H9 (cell line): ENCODE measurements around the gene HMMR. TPM values are rescaled to one million over a fixed set of nuclear protein-coding genes. Genes with fewer than 3 reads are reported as not detected.

Experiments
- DNase-seq: peaks from one replicate; pipeline ENCODE4 v3.0.0-alpha.2; 2017
- H2AFZ ChIP-seq: one replicate; pipeline ENCODE4 v1.6.1; 2013; ENCODE audit warnings: mild to moderate bottlenecking, low read length, control low read depth, moderate library complexity
- H2AK5ac ChIP-seq: 2 replicates; pipeline ENCODE4 v1.6.1; 2013; ENCODE audit warnings: low read length, control low read depth, mixed read lengths; ENCODE audit not compliant: insufficient read length
- H2BK120ac ChIP-seq: one replicate; pipeline ENCODE4 v1.6.1; 2013; ENCODE audit warnings: low read depth, mild to moderate bottlenecking, low read length, control low read depth, inconsistent platforms; ENCODE audit not compliant: poor library complexity, severe bottlenecking
- H2BK12ac ChIP-seq: 2 replicates; pipeline ENCODE4 v1.6.1; 2013; ENCODE audit warnings: low read length, control low read depth, mixed read lengths, low read depth; ENCODE audit not compliant: insufficient read length
- H2BK15ac ChIP-seq: 2 replicates; pipeline ENCODE4 v1.6.1; 2013; ENCODE audit warnings: low read depth, low read length, control low read depth
- H2BK20ac ChIP-seq: one replicate; pipeline ENCODE4 v1.6.1; 2013; ENCODE audit warnings: low read depth, mild to moderate bottlenecking, low read length, control low read depth, inconsistent platforms; ENCODE audit not compliant: poor library complexity, severe bottlenecking
- H2BK5ac ChIP-seq: 2 replicates; pipeline ENCODE4 v1.6.1; 2013; ENCODE audit warnings: low read length, control low read depth, mixed read lengths; ENCODE audit not compliant: insufficient read length
- H3K14ac ChIP-seq: 2 replicates; pipeline ENCODE4 v1.6.1; 2013; ENCODE audit warnings: low read length, control low read depth; ENCODE audit not compliant: insufficient read depth
- H3K18ac ChIP-seq: 2 replicates; pipeline ENCODE4 v1.6.1; 2013; ENCODE audit warnings: low read depth, mild to moderate bottlenecking, mixed read lengths, low read length, control low read depth; ENCODE audit not compliant: insufficient read length
- H3K23ac ChIP-seq: 2 replicates; pipeline ENCODE4 v1.6.1; 2013; ENCODE audit warnings: low read length, control low read depth, mixed read lengths, low read depth; ENCODE audit not compliant: insufficient read length
- H3K23me2 ChIP-seq: 2 replicates; pipeline ENCODE4 v1.6.1; 2013; ENCODE audit warnings: low read depth, mild to moderate bottlenecking, mixed read lengths, low read length, control low read depth; ENCODE audit not compliant: insufficient read length, poor library complexity, severe bottlenecking
- H3K27ac ChIP-seq: 2 replicates; pipeline ENCODE4 v1.5.1; 2013; ENCODE audit warnings: low read length, control low read depth, mixed read lengths, low read depth; ENCODE audit not compliant: insufficient read length
- H3K27me3 ChIP-seq: 2 replicates; pipeline ENCODE4 v1.6.1; 2013; ENCODE audit warnings: low read length, control low read depth, inconsistent platforms; ENCODE audit not compliant: insufficient read depth
- H3K4ac ChIP-seq: 2 replicates; pipeline ENCODE4 v1.6.1; 2013; ENCODE audit warnings: low read depth, mild to moderate bottlenecking, control low read depth, inconsistent platforms, low read length, moderate library complexity
- H3K4me1 ChIP-seq: 2 replicates; pipeline ENCODE4 v1.6.1; 2013; ENCODE audit warnings: low read length, control low read depth, inconsistent platforms; ENCODE audit not compliant: insufficient read depth
- H3K4me2 ChIP-seq: 2 replicates; pipeline ENCODE4 v1.6.1; 2013; ENCODE audit warnings: low read length, control low read depth, mixed read lengths; ENCODE audit not compliant: insufficient read length, insufficient read depth
- H3K56ac ChIP-seq: 2 replicates; pipeline ENCODE4 v1.6.1; 2013; ENCODE audit warnings: low read depth, mild to moderate bottlenecking, mixed read lengths, low read length, control low read depth; ENCODE audit not compliant: insufficient read length
- H3K79me1 ChIP-seq: 2 replicates; pipeline ENCODE4 v1.6.1; 2013; ENCODE audit warnings: low read depth, mild to moderate bottlenecking, moderate library complexity, low read length, control low read depth, inconsistent platforms; ENCODE audit not compliant: insufficient read depth, poor library complexity, severe bottlenecking
- H3K79me2 ChIP-seq: 2 replicates; pipeline ENCODE4 v1.6.1; 2013; ENCODE audit warnings: low read length, control low read depth, inconsistent platforms; ENCODE audit not compliant: insufficient read depth
- H3K9ac ChIP-seq: 2 replicates; pipeline ENCODE4 v1.6.1; 2013; ENCODE audit warnings: low read length, control low read depth, mixed read lengths; ENCODE audit not compliant: insufficient read length; ENCODE audit errors: extremely low read depth
- H3K9me3 ChIP-seq: one replicate; pipeline ENCODE4 v1.6.1; 2013; ENCODE audit warnings: low read depth, low read length, inconsistent platforms; ENCODE audit not compliant: control insufficient read depth
- H3T11ph ChIP-seq: one replicate; pipeline ENCODE4 v1.6.1; 2013; ENCODE audit warnings: mild to moderate bottlenecking, low read length, control low read depth, inconsistent platforms
- H4K20me1 ChIP-seq: one replicate; pipeline ENCODE4 v1.6.1; 2013; ENCODE audit not compliant: control insufficient read depth, insufficient read length, insufficient read depth
- H4K5ac ChIP-seq: 2 replicates; pipeline ENCODE4 v1.6.1; 2013; ENCODE audit warnings: low read depth, mild to moderate bottlenecking, mixed read lengths, low read length, control low read depth; ENCODE audit not compliant: insufficient read length
- H4K8ac ChIP-seq: replicated peaks from 2 replicates; pipeline ENCODE4 v1.6.1; 2013; ENCODE audit warnings: low read length, control low read depth, mixed read lengths, low read depth; ENCODE audit not compliant: insufficient read length
- H4K91ac ChIP-seq: 2 replicates; pipeline ENCODE4 v1.6.1; 2013; ENCODE audit warnings: low read depth, mild to moderate bottlenecking, moderate library complexity, mixed read lengths, low read length, control low read depth; ENCODE audit not compliant: insufficient read length
- H3K27ac Mint-ChIP-seq, 3 experiments: 2 replicates in 2 of 3; 3 replicates in 1 of 3; pipeline ENCODE4 v1.8.0; 2020 to 2021; ENCODE audit warnings: mixed read lengths in 3 of 3, mild to moderate bottlenecking in 1 of 3, moderate library complexity in 1 of 3
- H3K27me3 Mint-ChIP-seq: 2 replicates; pipeline ENCODE4 v1.8.0; 2021; ENCODE audit warnings: low read depth, mild to moderate bottlenecking, moderate library complexity, mixed read lengths
- H3K36me3 Mint-ChIP-seq, 3 experiments: 2 replicates in 2 of 3; 3 replicates in 1 of 3; pipeline ENCODE4 v1.8.0; 2020 to 2021; ENCODE audit warnings: low read depth in 3 of 3, mixed read lengths in 3 of 3; ENCODE audit not compliant: insufficient read depth in 1 of 3
- H3K4me1 Mint-ChIP-seq, 2 experiments: 2 replicates each; pipeline ENCODE4 v1.8.0; 2020; ENCODE audit warnings: mixed read lengths in 2 of 2
- H3K4me3 Mint-ChIP-seq, 2 experiments: 2 replicates in 1 of 2; 3 replicates in 1 of 2; pipeline ENCODE4 v1.8.0; 2020 to 2021; ENCODE audit warnings: mild to moderate bottlenecking in 2 of 2, mixed read lengths in 2 of 2, moderate library complexity in 1 of 2
- H3K9me3 Mint-ChIP-seq, 2 experiments: 2 replicates in 1 of 2; 3 replicates in 1 of 2; pipeline ENCODE4 v1.8.0; 2020; ENCODE audit warnings: mild to moderate bottlenecking in 2 of 2, mixed read lengths in 2 of 2, moderate library complexity in 1 of 2
- WGBS: extraction: QIAGEN DNeasy Blood & Tissue Kit; methylation state at CpG from one replicate; pipeline ENCODE4 v1.1.7; 2013; ENCODE audit warnings: missing lambda C conversion rate, low lambda C conversion rate, mixed read lengths; ENCODE audit not compliant: insufficient read length; ENCODE audit errors: extremely low coverage; 5-methylcytosine and 5-hydroxymethylcytosine counted together
- total RNA-seq: library from RNA; stranded (reverse); gene quantifications from 2 replicates; pipeline ENCODE4 v1.2.1, GENCODE V29; 2021
- TF ChIP-seq, protein P1 (sequence below): fragments of 200-600 bp; sonication (generic); conservative IDR thresholded peaks from 3 replicates; pipeline ENCODE4 v1.8.0; 2021; ENCODE audit warnings: antibody characterized with exemption, mild to moderate bottlenecking

Gene HMMR
- total RNA-seq, 1 experiment from 2014 or later = 36.2 TPM

DNA sequence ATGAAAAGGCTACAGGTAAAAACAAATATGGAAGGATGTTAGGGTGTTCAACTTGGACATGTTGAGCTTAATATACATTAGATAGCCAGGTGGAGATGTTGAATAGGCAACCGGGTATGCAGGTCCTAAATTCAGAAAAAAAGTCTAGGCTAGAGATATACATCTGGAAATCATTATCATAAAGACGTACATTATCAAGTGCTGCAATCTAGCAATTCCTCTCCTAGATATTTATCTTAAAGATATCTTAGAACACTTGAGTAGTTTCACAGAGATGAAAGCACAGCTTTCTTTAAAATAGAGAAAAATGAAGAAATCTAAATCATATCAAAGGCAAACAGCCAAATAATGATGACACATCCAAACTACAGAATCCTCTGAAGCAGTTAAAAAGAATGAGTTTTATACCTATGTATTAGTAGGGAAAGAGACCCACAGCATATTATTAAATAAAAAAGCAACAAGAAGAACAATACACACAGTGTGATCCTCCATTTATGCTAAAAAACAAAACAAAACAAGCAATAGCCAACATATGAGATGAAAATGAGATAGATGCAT lies 4.3 kb upstream of the HMMR start:
- Mint-ChIP-seq H3K27me3 (peaks cover 3% of the 10 kb centered on the region; the same call in 1 of the 2 replicates), H3K27ac (no peak overlapping the region), H3K9me3 (no peaks in the 10 kb centered on the region), H3K36me3 (peaks cover 17 to 38% (median 36%) of the 10 kb centered on the region in 3 experiments; a peak in 6 of 7 replicates), H3K4me1 (peaks cover 5 to 18% of the 10 kb centered on the region in 2 experiments), H3K4me3 (no peak overlapping the region)
- Histone ChIP-seq H3K4me2 (no peak overlapping the region), H3K79me2 (no peaks in the 10 kb centered on the region; the same call in 1 of the 2 replicates), H3K4me1 (no peaks in the 10 kb centered on the region), H4K8ac (no peak overlapping the region), H3K23ac (no peak overlapping the region), H2AFZ (no peak overlapping the region), H4K20me1 (no peaks in the 10 kb centered on the region), H3K56ac (no peak overlapping the region), H2BK12ac (no peak overlapping the region), H3K23me2 (peaks cover 4% of the 10 kb centered on the region), H3K4ac (no peak overlapping the region), H2AK5ac (no peak overlapping the region), H3K14ac (no peak overlapping the region), H3K79me1 (no peaks in the 10 kb centered on the region), H3K27me3 (no peaks in the 10 kb centered on the region; the same call in 1 of the 2 replicates), H4K5ac (no peak overlapping the region), H4K91ac (no peak overlapping the region), H3K9me3 (no peaks in the 10 kb centered on the region), H3K9ac (no peak overlapping the region), H3K18ac (no peak overlapping the region), H3K27ac (no peak overlapping the region), H2BK15ac (no peak overlapping the region), H2BK120ac (no peak overlapping the region), H2BK20ac (no peak overlapping the region), H2BK5ac (no peak overlapping the region), H3T11ph (no peak overlapping the region)
- no CpG with 5 or more reads among the region's 2 CpGs for WGBS
- TF ChIP-seq, protein P1, sequence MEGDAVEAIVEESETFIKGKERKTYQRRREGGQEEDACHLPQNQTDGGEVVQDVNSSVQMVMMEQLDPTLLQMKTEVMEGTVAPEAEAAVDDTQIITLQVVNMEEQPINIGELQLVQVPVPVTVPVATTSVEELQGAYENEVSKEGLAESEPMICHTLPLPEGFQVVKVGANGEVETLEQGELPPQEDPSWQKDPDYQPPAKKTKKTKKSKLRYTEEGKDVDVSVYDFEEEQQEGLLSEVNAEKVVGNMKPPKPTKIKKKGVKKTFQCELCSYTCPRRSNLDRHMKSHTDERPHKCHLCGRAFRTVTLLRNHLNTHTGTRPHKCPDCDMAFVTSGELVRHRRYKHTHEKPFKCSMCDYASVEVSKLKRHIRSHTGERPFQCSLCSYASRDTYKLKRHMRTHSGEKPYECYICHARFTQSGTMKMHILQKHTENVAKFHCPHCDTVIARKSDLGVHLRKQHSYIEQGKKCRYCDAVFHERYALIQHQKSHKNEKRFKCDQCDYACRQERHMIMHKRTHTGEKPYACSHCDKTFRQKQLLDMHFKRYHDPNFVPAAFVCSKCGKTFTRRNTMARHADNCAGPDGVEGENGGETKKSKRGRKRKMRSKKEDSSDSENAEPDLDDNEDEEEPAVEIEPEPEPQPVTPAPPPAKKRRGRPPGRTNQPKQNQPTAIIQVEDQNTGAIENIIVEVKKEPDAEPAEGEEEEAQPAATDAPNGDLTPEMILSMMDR = no peak
- DNase-seq = no peak
